ENCODE data around the gene ZHX3. TPM values are rescaled to one million over a fixed set of nuclear protein-coding genes. Genes with fewer than 3 reads are reported as not detected.

The ZHX3 gene
- total and polyA plus RNA-seq, 2 of the 13 experiments (the other 11 are each of a cell fraction or from before 2014, with no cell fraction given): 8.4 to 11.7 TPM

DNA sequence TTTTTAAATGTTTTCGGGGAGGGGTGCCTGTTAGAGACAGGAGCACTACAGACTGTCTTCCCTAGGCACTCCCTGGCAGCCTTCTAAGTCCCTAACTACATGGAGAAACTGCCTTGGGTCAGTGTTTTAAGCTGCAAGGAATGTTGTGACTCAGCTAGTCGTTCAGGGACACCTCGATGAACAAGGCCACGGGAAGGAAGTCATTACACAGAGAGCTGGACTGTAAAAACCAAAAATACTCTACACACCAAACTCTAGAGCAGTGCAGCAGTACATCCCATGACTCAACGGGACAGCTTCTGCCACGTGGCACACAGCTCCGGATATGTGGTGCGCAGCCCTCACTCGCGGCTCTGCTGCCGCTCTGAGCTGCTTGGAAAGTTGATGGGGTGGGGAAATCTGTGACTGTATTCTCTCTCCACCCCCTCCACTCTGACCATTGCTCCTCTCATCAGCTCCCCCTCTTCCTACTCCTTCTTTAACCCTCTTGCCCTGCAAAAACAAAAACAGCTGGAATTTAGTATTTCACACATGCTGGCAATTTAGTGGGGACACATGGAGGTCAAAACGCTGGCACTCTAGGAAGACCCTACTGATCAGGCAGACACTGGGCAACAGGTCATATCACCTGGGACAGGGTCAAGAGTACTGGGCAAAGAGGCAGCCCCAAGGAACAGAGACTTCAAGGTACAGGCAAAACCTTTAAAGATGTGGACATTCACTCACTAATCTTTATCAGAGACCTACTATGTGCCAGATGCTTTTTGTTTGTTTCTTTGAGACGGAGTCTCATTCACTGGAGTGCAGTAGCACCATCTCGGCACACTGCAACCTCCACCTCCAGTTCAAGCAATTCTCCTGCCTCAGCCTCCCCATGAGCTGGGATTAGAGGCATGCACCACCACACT is 12.2 kb upstream of the ZHX3 start (continued):
- TF ChIP-seq, protein P1, sequence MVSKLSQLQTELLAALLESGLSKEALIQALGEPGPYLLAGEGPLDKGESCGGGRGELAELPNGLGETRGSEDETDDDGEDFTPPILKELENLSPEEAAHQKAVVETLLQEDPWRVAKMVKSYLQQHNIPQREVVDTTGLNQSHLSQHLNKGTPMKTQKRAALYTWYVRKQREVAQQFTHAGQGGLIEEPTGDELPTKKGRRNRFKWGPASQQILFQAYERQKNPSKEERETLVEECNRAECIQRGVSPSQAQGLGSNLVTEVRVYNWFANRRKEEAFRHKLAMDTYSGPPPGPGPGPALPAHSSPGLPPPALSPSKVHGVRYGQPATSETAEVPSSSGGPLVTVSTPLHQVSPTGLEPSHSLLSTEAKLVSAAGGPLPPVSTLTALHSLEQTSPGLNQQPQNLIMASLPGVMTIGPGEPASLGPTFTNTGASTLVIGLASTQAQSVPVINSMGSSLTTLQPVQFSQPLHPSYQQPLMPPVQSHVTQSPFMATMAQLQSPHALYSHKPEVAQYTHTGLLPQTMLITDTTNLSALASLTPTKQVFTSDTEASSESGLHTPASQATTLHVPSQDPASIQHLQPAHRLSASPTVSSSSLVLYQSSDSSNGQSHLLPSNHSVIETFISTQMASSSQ (IDR thresholded peaks at IDR 0.05; ENCODE audit: low read depth): no peak
- TF ChIP-seq, protein P1 (CRISPR knock-in tag; IDR thresholded peaks at IDR 0.05; ENCODE audit: borderline replicate concordance): 0 out of 2 replicates have a peak, but pooled peaks have one; percentile 19
- TF ChIP-seq ZNF607 (CRISPR knock-in tag; IDR thresholded peaks at IDR 0.05; ENCODE audit: borderline replicate concordance) (peak; percentile 47; the same call in 1 of the 2 replicates), POLR2AphosphoS5 (IDR thresholded peaks at IDR 0.05; ENCODE audit: low read depth, low read length) (no peak; the same call in 1 of the 2 replicates), RCOR2 (CRISPR knock-in tag; IDR thresholded peaks at IDR 0.05) (peak; percentile 48; the same call in 1 of the 2 replicates), SIX4 (CRISPR knock-in tag; IDR thresholded peaks at IDR 0.05) (no peak), KLF16 (CRISPR knock-in tag; IDR thresholded peaks at IDR 0.05) (peak in 1 of 2 experiments; percentile 82; a peak in 1 of 4 replicates), SP5 (CRISPR knock-in tag; IDR thresholded peaks at IDR 0.05; ENCODE audit: borderline replicate concordance, low read depth) (no peak), ZNF101 (CRISPR knock-in tag; IDR thresholded peaks at IDR 0.05; ENCODE audit: borderline replicate concordance, low read depth) (no peak), NCOA2 (CRISPR knock-in tag; IDR thresholded peaks at IDR 0.05) (peak; percentile 9; the same call in 1 of the 2 replicates), ZC3H13 (CRISPR knock-in tag; IDR thresholded peaks at IDR 0.05) (no peak), JDP2 (CRISPR knock-in tag; IDR thresholded peaks at IDR 0.05; ENCODE audit: borderline replicate concordance) (no peak), PHF5A (CRISPR knock-in tag; IDR thresholded peaks at IDR 0.05; ENCODE audit: low read depth, unreplicated experiment) (no peak), HNF4G (IDR thresholded peaks at IDR 0.05; ENCODE audit: borderline replicate concordance, low read depth, low read length) (no peak), HNF4G (CRISPR knock-in tag; IDR thresholded peaks at IDR 0.05; ENCODE audit: borderline replicate concordance, low read depth) (peak; percentile 36; the same call in 1 of the 2 replicates), ZNF329 (CRISPR knock-in tag; IDR thresholded peaks at IDR 0.05; ENCODE audit: low read depth) (no peak), GATA4 (IDR thresholded peaks at IDR 0.05; ENCODE audit: borderline replicate concordance, low read depth) (0 out of 2 replicates have a peak, but pooled peaks have one; percentile 21), BHLHE40 (IDR thresholded peaks at IDR 0.05; ENCODE audit: low read length) (no peak), MTA1 (CRISPR knock-in tag; IDR thresholded peaks at IDR 0.05; ENCODE audit: borderline replicate concordance) (no peak), PAF1 (CRISPR knock-in tag; IDR thresholded peaks at IDR 0.05) (no peak)
- TF ChIP-seq, protein P2, sequence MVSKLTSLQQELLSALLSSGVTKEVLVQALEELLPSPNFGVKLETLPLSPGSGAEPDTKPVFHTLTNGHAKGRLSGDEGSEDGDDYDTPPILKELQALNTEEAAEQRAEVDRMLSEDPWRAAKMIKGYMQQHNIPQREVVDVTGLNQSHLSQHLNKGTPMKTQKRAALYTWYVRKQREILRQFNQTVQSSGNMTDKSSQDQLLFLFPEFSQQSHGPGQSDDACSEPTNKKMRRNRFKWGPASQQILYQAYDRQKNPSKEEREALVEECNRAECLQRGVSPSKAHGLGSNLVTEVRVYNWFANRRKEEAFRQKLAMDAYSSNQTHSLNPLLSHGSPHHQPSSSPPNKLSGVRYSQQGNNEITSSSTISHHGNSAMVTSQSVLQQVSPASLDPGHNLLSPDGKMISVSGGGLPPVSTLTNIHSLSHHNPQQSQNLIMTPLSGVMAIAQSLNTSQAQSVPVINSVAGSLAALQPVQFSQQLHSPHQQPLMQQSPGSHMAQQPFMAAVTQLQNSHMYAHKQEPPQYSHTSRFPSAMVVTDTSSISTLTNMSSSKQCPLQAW (CRISPR knock-in tag; IDR thresholded peaks at IDR 0.05): peak; percentile 34; the same call in 1 of the 2 replicates
- TF ChIP-seq, protein P3, sequence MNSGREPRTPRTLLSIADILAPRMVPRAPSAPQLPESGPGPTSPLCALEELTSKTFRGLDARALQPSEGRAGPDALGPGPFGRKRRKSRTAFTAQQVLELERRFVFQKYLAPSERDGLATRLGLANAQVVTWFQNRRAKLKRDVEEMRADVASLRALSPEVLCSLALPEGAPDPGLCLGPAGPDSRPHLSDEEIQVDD (CRISPR knock-in tag; IDR thresholded peaks at IDR 0.05; ENCODE audit: borderline replicate concordance): no peak
